Left ventricle myocardium superior (tissue), 1 donor: ENCODE results near the gene IFNA13. TPM values are rescaled to one million over a fixed set of nuclear protein-coding genes. Genes with fewer than 3 reads are reported as not detected.
A peak's percentile ranks its signal among the peaks of the same experiment; 100 is the strongest.
"Not testable (repeated sequence)": the region's sequence is repeated elsewhere in the genome, so short reads cannot be mapped to it uniquely, and the experiment has no call there.

Experiments used
- ATAC-seq: fragments of 200-7000 bp; cut with Tn5 transposase; one replicate; pipeline ENCODE4 v1.9.1; 2020; ENCODE audit warnings: mild to moderate bottlenecking, moderate library complexity
- DNase-seq: peaks from one replicate; pipeline ENCODE4 v3.0.0-alpha.2; 2020
- intact Hi-C: fragments of 100-400 bp; cut with micrococcal nuclease; formaldehyde crosslinking; loops from one replicate; pipeline ENCODE4 v1.11.0; 2022
- long read RNA-seq: library from polyadenylated mRNA; unstranded; transcript quantifications from one replicate; pipeline ENCODE4 v2.0.0, GENCODE V29; 2021
- total RNA-seq: library from RNA; stranded (reverse); fragmentation: NEBNext Ultra II Directional; extraction: Animal tissue kit (Norgen Biotek cat#: 25700); gene quantifications from one replicate; pipeline ENCODE4 v1.2.1, GENCODE V29; 2021
- donor health status: DM: no; HTN: yes; CAD: no; lungs with severe emphysema.

Gene IFNA13
- not detected for total RNA-seq
- long read RNA-seq, result 0 reads

- intact Hi-C loops, result no loop called here
- no peak for DNase-seq
These were observed at the start of gene IFNA13 for GRCh38 chr9:21367957-21368356. IFNA13 (minus strand) TSS chr9:21368057; CDS start chr9:21368010, 47 bp downstream.

DNA sequence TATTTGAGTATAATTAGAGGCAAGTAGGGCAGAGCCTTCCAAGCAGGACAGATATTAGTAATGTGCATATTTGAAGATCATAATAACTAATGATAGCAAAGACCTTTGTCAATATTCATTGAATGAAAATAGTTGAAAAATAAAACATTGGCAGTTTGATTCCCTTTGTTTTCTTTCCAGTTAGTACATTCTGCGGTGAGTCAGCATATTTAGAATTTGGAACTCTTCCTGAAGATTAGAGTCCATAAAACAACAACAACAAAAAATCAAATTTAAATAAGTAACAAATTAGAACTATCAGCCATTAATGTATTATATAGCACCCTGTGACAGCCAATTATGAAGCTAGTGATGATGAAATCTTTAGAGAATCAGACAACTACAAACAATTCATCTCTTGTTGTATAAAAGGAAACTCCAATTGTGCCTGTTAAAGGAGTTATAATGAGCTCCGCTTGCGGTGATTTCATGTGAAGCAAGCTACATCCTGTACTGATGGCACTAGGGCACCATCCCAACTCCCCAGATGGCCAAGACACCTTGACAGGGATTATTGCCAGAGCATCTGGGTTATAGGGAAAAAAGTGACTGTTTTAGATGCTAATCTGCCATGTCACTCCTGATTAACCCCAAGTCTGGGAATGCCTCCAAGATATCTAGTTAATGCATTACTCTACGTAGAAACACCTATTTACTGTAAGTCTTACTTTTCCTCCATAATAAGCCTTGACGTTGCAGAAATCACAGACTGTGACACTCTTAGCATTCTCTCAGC, 47.8 kb upstream of the IFNA13 start:
- DNase-seq (no peak), ATAC-seq (no peak)
- intact Hi-C loops, result no loop called here

More at GRCh38 chr9:21367957-21368356, at the start of gene IFNA13:
- no peak for ATAC-seq

DNA sequence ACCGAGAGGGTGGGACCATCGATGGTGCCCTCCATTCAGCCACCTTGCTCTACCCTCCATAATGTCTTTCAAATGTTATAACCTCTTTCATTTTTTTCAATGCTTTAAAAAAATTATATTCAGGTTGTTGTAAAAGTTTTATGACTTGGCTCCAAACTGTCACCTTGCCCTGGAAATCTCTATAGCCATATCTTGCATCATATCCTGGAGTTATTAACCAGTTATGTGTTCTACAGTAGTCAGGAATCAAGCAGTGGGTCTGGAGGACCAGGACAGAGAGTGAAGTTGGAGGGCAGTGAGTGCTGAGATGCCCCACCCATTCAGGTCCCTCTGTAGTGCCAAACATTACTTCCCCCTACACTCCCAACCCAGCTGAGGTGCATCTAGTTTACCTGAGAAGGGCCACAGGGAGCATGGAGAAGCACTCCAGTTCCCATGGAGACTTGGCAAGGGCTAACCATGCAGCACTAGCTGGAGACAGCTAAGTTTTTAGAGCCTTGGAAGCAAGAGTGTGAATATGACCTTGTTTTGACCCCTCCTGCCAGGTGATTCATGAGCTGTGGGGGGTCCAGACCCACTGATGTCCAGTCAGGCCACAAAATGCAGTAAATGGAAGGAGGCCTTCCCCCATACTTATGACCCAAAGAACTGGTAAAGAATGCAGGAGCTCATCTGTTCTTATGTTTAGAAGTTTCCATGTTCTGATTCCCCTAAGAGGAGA, 46.5 kb upstream of the IFNA13 start:
- intact Hi-C loops, result no loop called here
- no peak for DNase-seq
- ATAC-seq, result no peak

GRCh38 chr9:21413624-21414023, 45.8 kb upstream of the IFNA13 start:
- ATAC-seq, result no peak
- DNase-seq, result no peak
- intact Hi-C loops, result no loop called here

- ATAC-seq (no peak), DNase-seq (no peak)
- intact Hi-C loops, result no loop called here
These were observed 45.3 kb upstream of the IFNA13 start for GRCh38 chr9:21413151-21413550.

GRCh38 chr9:21412107-21412506, 44.2 kb upstream of the IFNA13 start:
- ATAC-seq (no peak), DNase-seq (no peak)
- intact Hi-C loops, result no loop called here

DNA sequence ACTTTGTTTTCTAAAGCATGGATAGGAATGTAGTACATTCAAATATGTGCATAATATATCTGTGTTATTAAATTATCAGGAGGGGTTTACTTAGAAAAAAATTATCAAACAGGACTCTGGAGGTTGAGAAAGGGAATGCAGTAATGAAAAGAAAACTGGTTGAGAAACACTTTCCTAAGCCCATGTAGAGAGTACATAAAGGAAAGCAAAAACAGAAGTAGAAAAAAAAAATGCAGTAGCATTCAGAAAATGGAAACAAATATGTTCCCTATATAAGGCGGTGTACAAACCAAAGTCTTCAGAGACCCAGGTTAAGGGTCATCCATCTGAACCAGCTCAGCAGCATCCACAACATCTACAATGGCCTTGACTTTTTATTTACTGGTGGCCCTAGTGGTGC, 41.0 kb upstream of the IFNA13 start, which contains the start of gene IFNA8:
Gene IFNA8 (plus strand): TSS at position 301 of the 400 bp plus-strand sequence. CDS start 60 bp downstream, at position 361.
- ATAC-seq, result no peak
- intact Hi-C loops, result no loop called here
- DNase-seq, result no peak

DNA sequence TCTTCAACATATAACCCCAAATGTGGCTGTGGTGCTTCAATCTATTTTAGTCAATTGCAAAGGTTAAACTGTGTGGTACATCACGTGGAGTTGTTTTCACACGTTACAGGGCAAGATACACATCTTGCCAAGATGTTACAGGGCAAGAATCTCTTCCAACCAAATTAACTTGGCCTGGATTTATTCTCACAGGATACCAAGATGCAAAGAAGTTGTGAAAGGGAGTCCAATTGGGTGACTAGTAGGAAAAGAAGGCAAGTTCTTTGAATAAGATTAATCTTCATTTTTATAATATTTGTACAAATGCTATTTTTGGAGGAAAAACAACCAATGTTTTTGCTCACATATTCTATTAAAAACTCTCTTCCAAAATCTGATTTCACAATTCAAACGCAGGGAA, 36.3 kb upstream of the IFNA13 start:
- intact Hi-C loops, result no loop called here
- ATAC-seq (no peak), DNase-seq (no peak)

DNA sequence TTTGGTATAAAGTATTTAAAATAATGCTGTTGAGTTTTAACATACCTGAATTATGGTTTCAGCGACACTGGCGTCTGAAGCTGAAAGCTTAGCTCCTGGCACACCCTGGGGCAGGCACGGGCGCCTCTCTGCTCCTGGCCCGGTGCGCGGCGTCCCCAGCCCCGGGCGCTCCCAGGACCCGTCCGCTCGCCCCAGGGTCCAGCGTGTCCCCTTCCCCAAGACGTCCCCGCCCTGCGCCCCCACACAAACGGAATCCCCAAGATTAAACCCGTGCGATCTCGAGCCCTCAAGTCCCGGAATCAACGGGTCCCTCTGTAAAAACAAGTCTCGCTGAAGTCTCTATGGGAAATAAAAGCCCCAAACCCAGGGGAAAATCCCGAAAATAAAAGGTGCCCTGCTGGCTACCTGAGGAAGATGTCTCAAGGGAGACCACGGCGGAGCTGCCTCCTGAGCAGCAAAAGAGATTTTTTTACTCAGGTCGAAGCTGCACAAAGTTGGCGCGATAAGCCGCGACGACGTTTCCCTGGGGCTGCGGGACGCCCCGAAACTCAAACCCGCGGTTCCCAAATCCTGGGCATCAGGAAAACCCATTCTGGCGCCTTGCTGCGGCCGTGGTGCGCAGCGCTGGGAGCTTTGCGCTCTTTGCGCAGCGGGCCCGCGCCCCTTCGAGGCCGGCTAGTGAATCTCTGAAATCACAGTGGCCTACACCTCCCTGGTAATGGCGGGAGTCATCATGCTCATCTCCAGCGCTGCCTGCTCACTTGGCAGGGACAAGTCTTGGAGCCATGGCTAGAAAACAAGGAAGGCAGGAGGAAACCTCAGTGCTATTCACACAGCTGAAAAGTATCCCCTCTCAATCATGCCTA, 34.8 kb upstream of the IFNA13 start:
- intact Hi-C loops, result no loop called here
- DNase-seq, result peak; percentile 32
- no peak for ATAC-seq

- DNase-seq (no peak), ATAC-seq (no peak)
- intact Hi-C loops, result loop anchor here (5.0 kb wide), 1 partner anchor 73 kb away; no protein-coding TSS in a partner anchor
These were observed 32.1 kb upstream of the IFNA13 start for GRCh38 chr9:21399956-21400355.

DNA sequence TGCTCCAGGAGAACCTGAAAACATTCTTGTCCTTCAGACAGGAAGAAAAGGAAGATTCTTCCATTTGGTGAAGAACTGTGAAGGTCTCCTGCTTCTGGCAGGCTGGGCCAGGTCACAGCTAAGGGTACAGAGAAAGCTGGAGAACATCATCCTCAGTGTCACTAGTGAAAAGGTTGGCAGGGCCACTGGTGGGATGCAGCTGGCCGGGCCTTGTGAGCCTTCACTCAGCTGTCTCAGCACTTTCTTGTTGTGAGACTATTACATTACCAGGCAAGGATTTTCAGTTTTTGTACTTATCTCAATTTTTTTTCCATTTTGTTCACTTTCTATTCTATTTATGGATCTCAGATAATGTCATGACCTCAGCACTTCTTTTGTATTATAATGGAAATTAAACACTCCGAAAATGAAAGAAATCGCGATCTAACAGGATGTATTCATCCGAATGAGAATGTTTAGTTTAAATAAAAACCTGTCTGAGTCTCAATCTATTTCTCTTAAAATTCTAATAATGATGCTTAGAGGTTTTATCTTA, 31.2 kb upstream of the IFNA13 start:
- intact Hi-C loops, result loop anchor here (5.0 kb wide), 1 partner anchor 72 kb away; no protein-coding TSS in a partner anchor
- ATAC-seq, result no peak
- no peak for DNase-seq

- intact Hi-C loops, result loop anchor here (5.0 kb wide), 1 partner anchor 69 kb away; no protein-coding TSS in a partner anchor
- ATAC-seq (peak; percentile 69), DNase-seq (peak; percentile 64)
These were observed 28.2 kb upstream of the IFNA13 start for GRCh38 chr9:21395778-21396717.

DNA sequence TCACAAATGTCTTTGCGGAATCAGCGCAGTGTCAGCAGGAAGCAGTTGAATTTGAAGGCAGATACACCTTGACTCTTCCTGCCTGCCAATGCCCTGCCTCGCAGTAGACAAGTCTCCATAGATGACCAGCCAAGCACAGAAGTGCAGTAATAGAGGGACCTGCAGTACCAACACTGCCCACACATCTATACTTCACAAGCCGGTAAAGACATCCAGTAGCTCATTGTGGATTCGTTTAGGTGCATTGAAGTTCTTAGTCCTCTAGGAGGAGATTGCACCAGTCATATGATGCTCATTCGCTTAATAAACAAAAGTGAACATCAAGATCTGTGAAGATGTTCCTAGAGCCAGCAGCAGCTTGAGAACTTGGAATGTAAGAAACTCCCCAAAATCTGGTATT, 24.4 kb upstream of the IFNA13 start:
- DNase-seq (no peak), ATAC-seq (no peak)
- intact Hi-C loops, result no loop called here

- intact Hi-C loops, result no loop called here
- no peak for DNase-seq
- ATAC-seq, result no peak
These were observed 17.3 kb upstream of the IFNA13 start, which contains the start of gene IFNA2 for GRCh38 chr9:21385131-21385670. IFNA2 (minus strand) TSS chr9:21385398; CDS start chr9:21385329, 69 bp downstream.

DNA sequence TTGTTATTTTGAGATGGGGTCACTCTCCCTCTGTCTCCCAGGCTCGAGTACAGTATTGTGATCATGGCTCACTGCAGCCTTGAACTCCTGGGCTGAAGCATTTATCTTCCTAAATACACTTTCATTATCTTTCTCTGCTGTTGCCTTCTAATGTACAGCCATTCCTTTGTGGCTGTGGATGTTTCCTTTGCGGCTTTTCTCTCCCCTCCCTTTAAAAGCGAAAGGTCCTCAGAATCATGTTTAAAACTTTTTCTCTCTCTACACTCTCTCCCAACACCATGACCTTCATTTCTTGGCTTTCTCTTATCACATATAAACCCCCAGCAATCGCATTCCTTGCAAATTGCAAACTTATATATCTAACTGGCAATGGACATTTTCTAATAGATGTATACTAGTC, 15.8 kb upstream of the IFNA13 start:
- no peak for DNase-seq
- ATAC-seq, result no peak
- intact Hi-C loops, result no loop called here

DNA sequence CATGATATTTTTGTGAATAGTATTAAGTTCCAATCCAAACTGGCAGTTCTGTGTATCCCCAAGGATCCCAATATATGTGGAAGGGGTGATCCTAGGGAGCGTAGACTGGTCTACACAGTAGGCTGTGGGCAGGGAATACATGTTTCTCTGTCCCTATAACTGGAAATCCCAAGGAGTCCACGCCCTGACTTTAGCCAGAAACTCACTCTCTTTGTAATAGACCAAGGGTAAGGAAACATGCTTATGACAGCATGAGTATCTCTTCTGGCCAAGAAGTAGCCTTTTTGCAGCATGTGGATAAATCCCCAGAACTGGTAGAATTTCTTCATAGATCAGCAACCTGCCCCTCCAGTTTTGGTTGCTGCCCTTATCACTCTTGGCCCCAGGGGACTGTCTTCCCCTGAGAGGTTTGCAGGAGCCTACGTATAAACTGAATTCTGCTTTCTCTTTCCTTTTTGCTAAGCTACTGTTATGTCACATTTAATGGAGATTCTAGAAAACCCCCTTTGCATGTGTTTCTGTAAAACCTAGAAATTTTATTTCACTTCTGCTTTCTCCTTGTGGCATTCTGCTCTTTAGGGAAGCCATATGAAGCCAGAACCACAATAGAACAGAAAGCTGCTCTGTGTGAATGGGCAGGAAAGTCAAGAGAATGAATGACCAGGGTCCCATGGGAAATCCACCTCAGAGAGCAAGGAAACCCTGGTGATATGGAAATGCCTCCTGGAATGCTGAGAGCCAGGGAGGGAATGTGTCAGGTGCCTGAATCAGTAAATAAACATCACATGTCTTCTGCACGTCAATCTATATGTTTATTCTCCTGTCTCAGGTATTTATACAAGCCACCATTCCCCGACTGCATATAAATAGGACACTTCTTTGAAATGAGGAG, 13.8 kb upstream of the IFNA13 start:
- ATAC-seq (no peak), DNase-seq (no peak)
- intact Hi-C loops, result no loop called here

- DNase-seq, ATAC-seq, intact Hi-C loops: not testable (repeated sequence)
These were observed 3.6 kb upstream of the IFNA13 start for GRCh38 chr9:21371467-21371866.
